Measurements from ENCODE around the gene PLIN1.

Gene PLIN1

GRCh38 chr15:89640245-89640644, 38.9 kb downstream of the PLIN1 start:
- no peak overlapping the region for H3K4me3 ChIP-seq (ENCODE audit: control insufficient read depth, low read depth, low read length)
- no peak for TF ChIP-seq CTCF (IDR thresholded peaks at IDR 0.05; ENCODE audit: control insufficient read depth, insufficient read depth, low read depth, low read length, missing control alignments)
- DNase-seq (ENCODE audit: low read depth), result no peak

- DNase-seq (ENCODE audit: low read depth), result no peak
- TF ChIP-seq CTCF (IDR thresholded peaks at IDR 0.05; ENCODE audit: control insufficient read depth, insufficient read depth, low read depth, low read length, missing control alignments), result no peak
- no peak overlapping the region for H3K4me3 ChIP-seq (ENCODE audit: control insufficient read depth, low read depth, low read length)
These were observed 45.6 kb downstream of the PLIN1 start for GRCh38 chr15:89633585-89633984.

DNA sequence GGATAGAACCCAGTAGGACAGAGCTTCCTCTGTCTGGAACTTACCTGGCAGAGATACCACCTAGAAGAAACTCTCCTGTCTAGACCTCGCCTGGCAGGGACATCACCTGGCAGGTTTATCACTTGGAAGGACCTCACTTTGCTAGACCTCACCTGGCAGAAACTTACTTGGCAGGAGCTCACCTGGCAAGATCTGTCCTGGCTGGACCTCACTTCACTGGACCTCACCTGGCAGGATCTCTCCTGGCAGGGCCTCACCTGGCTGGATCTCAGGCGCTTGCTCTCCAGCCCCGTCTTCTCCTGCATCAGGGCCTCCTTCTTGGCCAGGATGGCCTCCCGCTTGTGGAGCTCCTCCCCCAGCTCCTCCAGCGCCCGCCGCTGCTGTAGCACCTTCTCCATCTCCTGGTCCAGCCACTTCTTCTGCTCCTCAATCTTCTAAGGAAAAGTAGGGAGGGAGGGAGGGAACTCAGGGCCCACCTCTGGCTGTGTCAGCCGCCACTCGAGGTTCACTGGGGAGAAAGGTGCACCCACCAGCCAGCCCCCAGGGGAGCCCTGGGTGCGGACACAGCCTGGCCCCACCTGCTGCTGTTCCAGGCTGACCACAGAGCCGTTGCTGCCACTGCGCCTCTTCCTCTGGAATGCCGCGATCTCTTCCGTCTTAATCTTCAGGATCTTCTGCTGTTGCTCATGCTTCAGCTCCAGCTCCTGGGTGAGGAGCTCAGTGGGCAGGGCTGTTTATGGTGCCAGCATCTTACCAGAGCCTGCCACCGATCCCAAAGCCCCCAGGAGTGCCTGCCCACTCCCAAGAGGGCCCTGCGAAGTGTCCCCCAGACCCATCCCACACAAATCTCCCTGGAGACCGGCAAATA, 46.4 kb downstream of the PLIN1 start:
- DNase-seq (ENCODE audit: low read depth), result no peak
- TF ChIP-seq CTCF (IDR thresholded peaks at IDR 0.05; ENCODE audit: control insufficient read depth, insufficient read depth, low read depth, low read length, missing control alignments), result no peak
- H3K4me3 ChIP-seq (ENCODE audit: control insufficient read depth, low read depth, low read length), result no peak overlapping the region

DNA sequence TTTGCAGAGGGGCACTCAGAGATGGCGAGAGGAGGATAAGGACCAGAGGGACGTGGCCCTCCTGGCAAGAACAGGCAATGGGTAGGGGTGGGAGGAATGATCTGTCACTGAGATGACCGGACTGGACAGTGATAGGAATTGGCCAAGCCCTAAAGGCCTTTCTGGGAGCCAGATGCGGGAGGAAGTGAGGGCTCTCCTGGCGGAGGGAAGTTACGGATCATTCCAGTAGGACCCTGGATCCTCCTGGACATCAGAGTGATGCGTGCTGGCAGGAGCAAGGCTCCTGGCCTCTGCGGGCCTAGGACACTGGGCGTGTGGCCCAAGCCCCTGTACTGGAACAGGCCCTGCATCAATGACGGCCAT, 47.3 kb downstream of the PLIN1 start:
- TF ChIP-seq CTCF (IDR thresholded peaks at IDR 0.05; ENCODE audit: control insufficient read depth, insufficient read depth, low read depth, low read length, missing control alignments), result no peak
- H3K4me3 ChIP-seq (ENCODE audit: control insufficient read depth, low read depth, low read length), result no peak overlapping the region
- DNase-seq (ENCODE audit: low read depth), result no peak

DNA sequence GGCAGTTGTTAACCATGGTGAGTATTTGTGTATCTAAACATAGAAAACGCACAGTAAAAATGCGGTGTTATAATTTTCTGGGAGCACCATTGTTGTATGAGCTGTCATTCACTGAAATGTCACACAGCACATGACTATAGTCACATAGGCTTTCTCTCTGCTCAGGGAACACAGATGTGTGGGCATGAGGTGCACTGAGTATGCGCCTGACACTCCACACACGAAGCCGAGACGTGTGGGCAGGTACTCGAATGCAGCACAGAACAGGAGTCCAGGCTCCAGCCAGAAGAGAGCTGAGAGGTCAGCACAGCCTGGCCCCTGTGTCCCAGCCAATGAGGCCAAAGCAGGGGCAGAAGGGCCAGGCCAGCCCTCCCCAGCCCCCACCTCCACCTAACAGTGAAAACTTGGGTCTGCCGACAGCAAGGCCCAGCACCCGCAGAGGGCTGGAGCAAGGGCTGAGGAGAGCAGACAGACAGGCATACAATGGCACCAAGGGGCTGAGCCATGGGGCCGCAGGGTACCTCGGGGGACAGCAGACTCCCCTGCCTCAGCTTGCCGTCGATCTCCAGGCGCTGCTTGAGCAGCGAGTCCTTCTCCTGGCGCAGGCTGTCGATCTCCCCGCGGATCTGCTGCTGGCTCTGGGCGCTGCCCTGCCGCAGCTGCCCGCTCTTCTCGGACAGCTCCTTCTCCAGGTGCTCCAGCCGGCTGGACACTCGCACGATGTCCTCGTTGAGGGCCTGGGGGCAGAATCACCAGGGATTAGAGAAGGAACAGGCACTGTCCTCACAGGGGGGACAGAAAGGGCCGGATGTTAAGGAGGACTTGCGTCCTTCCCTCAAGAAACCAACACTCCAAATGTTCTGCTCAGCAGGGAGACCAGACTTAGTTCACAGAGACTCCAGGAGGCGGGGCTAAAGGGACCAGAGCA, 47.9 kb downstream of the PLIN1 start:
- H3K4me3 ChIP-seq (ENCODE audit: control insufficient read depth, low read depth, low read length), result no peak overlapping the region
- TF ChIP-seq CTCF (IDR thresholded peaks at IDR 0.05; ENCODE audit: control insufficient read depth, insufficient read depth, low read depth, low read length, missing control alignments), result no peak
- no peak for DNase-seq (ENCODE audit: low read depth)

DNA sequence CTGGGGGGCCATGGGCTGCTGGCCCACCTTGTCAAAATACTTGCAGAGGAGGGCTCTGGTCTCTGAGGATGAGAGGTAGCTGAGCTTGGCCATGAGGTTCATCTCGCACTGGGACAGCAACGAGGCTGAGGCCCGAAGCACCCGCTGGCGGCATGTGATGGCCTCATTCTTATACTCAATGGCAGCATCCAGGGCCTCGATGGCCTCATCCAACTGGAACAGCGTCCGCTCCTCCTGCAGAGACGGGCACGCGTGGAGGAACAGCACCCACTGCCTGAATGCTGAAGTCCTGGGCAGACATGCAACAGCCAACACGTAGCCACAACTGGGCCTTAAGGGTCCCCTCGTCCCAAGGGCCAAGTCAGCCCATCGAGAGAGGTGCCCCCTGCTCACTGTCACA, 48.9 kb downstream of the PLIN1 start:
- DNase-seq (ENCODE audit: low read depth), result no peak
- H3K4me3 ChIP-seq (ENCODE audit: control insufficient read depth, low read depth, low read length), result no peak overlapping the region
- no peak for TF ChIP-seq CTCF (IDR thresholded peaks at IDR 0.05; ENCODE audit: control insufficient read depth, insufficient read depth, low read depth, low read length, missing control alignments)

All from AG09309 (cell line).